HG03520 (cell line): ENCODE measurements around the gene TMEM106C.
"Not testable (repeated sequence)": the region's sequence is repeated elsewhere in the genome, so short reads cannot be mapped to it uniquely, and the experiment has no call there.

Experiments
- ATAC-seq: cut with Tn5 transposase; IDR thresholded peaks from one replicate; pipeline ENCODE4 v1.9.1; 2021; ENCODE audit warnings: mild to moderate bottlenecking, moderate library complexity; ENCODE audit not compliant: unreplicated experiment

Gene TMEM106C

GRCh38 chr12:47949441-47950341 is 13.7 kb upstream of the TMEM106C start:
- no peak for ATAC-seq

GRCh38 chr12:47950856-47951468 is 12.4 kb upstream of the TMEM106C start:
- ATAC-seq = no peak

GRCh38 chr12:47954058-47954457 is 9.3 kb upstream of the TMEM106C start:
- ATAC-seq = no peak

GRCh38 chr12:47954467-47955045 is 8.8 kb upstream of the TMEM106C start:
- no peak for ATAC-seq

GRCh38 chr12:47955059-47955458 is 8.3 kb upstream of the TMEM106C start:
- no peak for ATAC-seq

GRCh38 chr12:47957671-47958070 is 5.7 kb upstream of the TMEM106C start:
- not testable (repeated sequence) for ATAC-seq

- ATAC-seq = no peak
Observed at GRCh38 chr12:47962198-47962597, 1.2 kb upstream of the TMEM106C start.

- ATAC-seq = peak; percentile 4
Observed at GRCh38 chr12:47964106-47964728, 821 bp downstream of the TMEM106C start.

GRCh38 chr12:47965581-47965980 is 2.2 kb downstream of the TMEM106C start:
- ATAC-seq = no peak

GRCh38 chr12:47967461-47968321 is 4.3 kb downstream of the TMEM106C start:
- no peak for ATAC-seq

GRCh38 chr12:47969845-47970244 is 6.4 kb downstream of the TMEM106C start:
- no peak for ATAC-seq

- ATAC-seq = no peak
Observed at GRCh38 chr12:47970843-47971242, 7.4 kb downstream of the TMEM106C start.

- ATAC-seq = no peak
Observed at GRCh38 chr12:47972895-47973294, 9.5 kb downstream of the TMEM106C start.

GRCh38 chr12:47973870-47974269 is 10.5 kb downstream of the TMEM106C start:
- ATAC-seq = no peak

GRCh38 chr12:47975036-47975620 is 11.7 kb downstream of the TMEM106C start:
- ATAC-seq = no peak

- no peak for ATAC-seq
Observed at GRCh38 chr12:47975816-47976215, 12.4 kb downstream of the TMEM106C start.

- no peak for ATAC-seq
Observed at GRCh38 chr12:47977046-47977771, 13.8 kb downstream of the TMEM106C start.

GRCh38 chr12:47977772-47978597 is 14.6 kb downstream of the TMEM106C start:
- no peak for ATAC-seq

- no peak for ATAC-seq
Observed at GRCh38 chr12:47978598-47978873, 15.1 kb downstream of the TMEM106C start.
